PFSK-1 (cell line): Measurements from ENCODE around the gene PRDM2.

Experiments used
- FOXP2 ChIP-seq: optimal IDR thresholded peaks from 2 replicates; pipeline ENCODE3; 2011; ENCODE audit warnings: borderline replicate concordance, control low read depth, inconsistent platforms; ENCODE audit not compliant: insufficient read depth; ENCODE audit errors: extremely low read length, extremely low read depth
- POLR2AphosphoS5 ChIP-seq: IDR thresholded peaks from 2 replicates; pipeline ENCODE4 v1.6.1; 2012; ENCODE audit warnings: low read depth, mild to moderate bottlenecking, control low read depth, low read length, moderate library complexity
- REST ChIP-seq, 2 experiments: IDR thresholded peaks; 2 replicates each; pipeline versions ENCODE4 v1.6.1 to v1.8.0; 2011 to 2012; ENCODE audit warnings: low read depth in 2 of 2, low read length in 2 of 2, control low read depth in 1 of 2, inconsistent platforms in 1 of 2, mild to moderate bottlenecking in 1 of 2, moderate library complexity in 1 of 2; ENCODE audit not compliant: insufficient read depth in 1 of 2
- SIN3A ChIP-seq: IDR thresholded peaks from 2 replicates; pipeline ENCODE4 v1.6.1; 2012; ENCODE audit warnings: mild to moderate bottlenecking, low read length, moderate library complexity, borderline replicate concordance; ENCODE audit not compliant: insufficient read depth
- TAF1 ChIP-seq: IDR thresholded peaks from 2 replicates; pipeline ENCODE4 v1.6.1; 2012; ENCODE audit warnings: low read length, control low read depth, borderline replicate concordance; ENCODE audit not compliant: insufficient read depth

Gene PRDM2

GRCh38 chr1:13864760-13865159 is 164.8 kb downstream of the PRDM2 start:
- TF ChIP-seq SIN3A = no peak
- TF ChIP-seq POLR2AphosphoS5 = no peak
- no peak for TF ChIP-seq TAF1

- TF ChIP-seq POLR2AphosphoS5 = no peak
- TF ChIP-seq TAF1 = no peak
- no peak for TF ChIP-seq SIN3A
- no peak for TF ChIP-seq FOXP2
- no peak for TF ChIP-seq REST (IDR thresholded peaks at IDR 0.05; ENCODE audit: insufficient read depth in 1 of 2, low read depth in 2 of 2, low read length in 2 of 2)
These were observed 165.9 kb downstream of the PRDM2 start for GRCh38 chr1:13865851-13866250.

GRCh38 chr1:13867603-13868002 is 167.6 kb downstream of the PRDM2 start:
- TF ChIP-seq FOXP2 (no peak), TAF1 (no peak), POLR2AphosphoS5 (no peak), REST (IDR thresholded peaks at IDR 0.05; ENCODE audit: insufficient read depth in 1 of 2, low read depth in 2 of 2, low read length in 2 of 2) (no peak)

GRCh38 chr1:13869172-13869797 is 169.3 kb downstream of the PRDM2 start:
- TF ChIP-seq FOXP2 (no peak), TAF1 (no peak), SIN3A (no peak), REST (IDR thresholded peaks at IDR 0.05; ENCODE audit: insufficient read depth in 1 of 2, low read depth in 2 of 2, low read length in 2 of 2) (no peak), POLR2AphosphoS5 (no peak)

GRCh38 chr1:13871413-13871812 is 171.4 kb downstream of the PRDM2 start:
- TF ChIP-seq REST (IDR thresholded peaks at IDR 0.05; ENCODE audit: insufficient read depth in 1 of 2, low read depth in 2 of 2, low read length in 2 of 2) (no peak), TAF1 (no peak), SIN3A (no peak), FOXP2 (no peak), POLR2AphosphoS5 (no peak)
